Adrenal gland (tissue), 12 donors: ENCODE measurements around the gene RAD17. TPM values are rescaled to one million over a fixed set of nuclear protein-coding genes. Genes with fewer than 3 reads are reported as not detected.
"Not testable (repeated sequence)": the region's sequence is repeated elsewhere in the genome, so short reads cannot be mapped to it uniquely, and the experiment has no call there.

Source experiments
- DNase-seq, 7 donors: peaks; one replicate each; pipeline ENCODE4 v3.0.0-alpha.2; 2019 to 2020
- H3K27ac ChIP-seq, 5 donors: fragments of 200-600 bp; sonication (generic) in 4 of 5; 1 replicate in 3 of 5; 2 replicates in 2 of 5; pipeline versions ENCODE4 v1.5.1 to v1.8.0; 2016 to 2020; ENCODE audit warnings: mild to moderate bottlenecking in 1 of 5
- H3K27me3 ChIP-seq: fragments of 200-600 bp; 2 replicates; pipeline ENCODE4 v1.8.0; 2021
- H3K36me3 ChIP-seq, 2 donors: fragments of 200-600 bp; replicated peaks in 1 of 2; 1 replicate in 1 of 2; 2 replicates in 1 of 2; pipeline versions ENCODE4 v1.5.1 to v1.8.0; 2018 to 2022
- H3K4me1 ChIP-seq, 2 donors: fragments of 200-600 bp; replicated peaks in 1 of 2; 1 replicate in 1 of 2; 2 replicates in 1 of 2; pipeline versions ENCODE4 v1.5.1 to v1.8.0; 2018 to 2021
- H3K4me3 ChIP-seq, 4 donors: fragments of 200-600 bp; sonication (generic) in 3 of 4; one replicate each; pipeline ENCODE4 v1.5.1; 2016 to 2018
- H3K9me3 ChIP-seq, 3 donors: fragments of 200-600 bp; sonication (generic) in 1 of 3; replicated peaks in 1 of 3; 1 replicate in 2 of 3; 2 replicates in 1 of 3; pipeline versions ENCODE4 v1.5.1 to v1.8.0; 2016 to 2021
- POLR2A ChIP-seq, 2 donors: fragments of 450-650 bp; IDR thresholded peaks; one replicate each; pipeline ENCODE4 v1.6.1; 2017; ENCODE audit warnings: antibody characterized with exemption in 2 of 2, mild to moderate bottlenecking in 2 of 2, moderate library complexity in 1 of 2
- WGBS, 4 donors: extraction: QIAGEN DNeasy Blood & Tissue Kit in 2 of 4; methylation state at CpG; one replicate each; pipeline versions ENCODE4 v1.1.5 to v1.1.7; 2013 to 2017; 5-methylcytosine and 5-hydroxymethylcytosine counted together
- intact Hi-C, 2 donors: fragments of 100-400 bp; cut with DNase I; formaldehyde crosslinking; loops; one replicate each; pipeline versions ENCODE4 v1.14.1 to v1.15.0; 2022 to 2023
- polyA plus RNA-seq, 3 donors: library from polyadenylated mRNA; stranded (reverse); fragments of 200-250 nt in 2 of 3; fragments of 350-450 nt in 1 of 3; fragmentation: Illumina TruSeq in 1 of 3; extraction: RNeasy Lipid Tissue Mini Kit (QIAGEN cat#74804) in 1 of 3; gene quantifications; one replicate each; pipeline ENCODE4 v1.2.3, GENCODE V29; 2013 to 2014
- total RNA-seq, 9 donors: library from RNA; depleted of rRNA in 4 of 9; stranded (reverse); fragments of >200 nt in 4 of 9; fragments of 120-200 nt in 1 of 9; fragmentation: NEBNext Ultra II Directional in 1 of 9; extraction: Animal tissue kit (Norgen Biotek cat#: 25700) in 1 of 9; gene quantifications; one replicate each; pipeline versions ENCODE4 v1.1.0 to v1.2.4, GENCODE V29; 2013 to 2023
- TF ChIP-seq, protein P1 (sequence below), 6 experiments: fragments of 450-650 bp in 4 of 6; fragments of 200-600 bp in 2 of 6; sonication (generic) in 1 of 6; IDR thresholded peaks; 1 replicate in 5 of 6; 2 replicates in 1 of 6; pipeline versions ENCODE4 v1.5.1 to v1.8.0; 2016 to 2021; ENCODE audit warnings: antibody characterized with exemption in 6 of 6, mild to moderate bottlenecking in 2 of 6, moderate library complexity in 1 of 6
- donor health status: healthy with polysubstance abuse.
- donor health status: Bipolar disorder and iron deficiency.
- donor health status: DM: yes; HTN: yes; CAD: no.
- donor health status: DM: no; HTN: no; CAD: no.
- donor health status: DM: no; HTN: no; CAD: no.
- donor health status: DM: yes; HTN: yes; CAD: no.

RAD17 gene
- total and polyA plus RNA-seq, 12 donors: 10.4 to 33.6 (median 20.6) TPM

DNA sequence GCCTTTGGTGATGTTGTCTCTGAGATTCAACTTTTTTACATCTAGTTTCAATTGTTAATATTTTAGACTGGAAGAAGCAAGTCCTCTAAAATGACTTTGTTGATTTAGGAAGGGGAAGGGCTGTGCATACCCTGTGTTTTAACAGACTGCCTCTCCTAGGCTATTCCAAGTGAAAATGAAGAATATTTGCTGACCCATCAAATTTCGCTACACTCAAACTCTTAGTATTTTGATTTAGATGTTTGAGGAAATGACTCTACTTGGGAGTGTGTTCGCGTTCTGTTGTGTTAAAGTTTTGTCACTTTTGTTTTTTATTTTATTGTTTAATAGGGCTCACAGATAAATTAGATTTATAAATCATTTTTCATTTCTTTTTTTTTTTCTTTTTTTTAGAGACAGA lies 48.9 kb downstream of the RAD17 start:
- H3K9me3 ChIP-seq: no peaks in the 10 kb centered on the region
- 81 to 92% (median 87%) methylated on average over 3 of the region's 3 CpGs for WGBS, 4 donors
- TF ChIP-seq, protein P1, sequence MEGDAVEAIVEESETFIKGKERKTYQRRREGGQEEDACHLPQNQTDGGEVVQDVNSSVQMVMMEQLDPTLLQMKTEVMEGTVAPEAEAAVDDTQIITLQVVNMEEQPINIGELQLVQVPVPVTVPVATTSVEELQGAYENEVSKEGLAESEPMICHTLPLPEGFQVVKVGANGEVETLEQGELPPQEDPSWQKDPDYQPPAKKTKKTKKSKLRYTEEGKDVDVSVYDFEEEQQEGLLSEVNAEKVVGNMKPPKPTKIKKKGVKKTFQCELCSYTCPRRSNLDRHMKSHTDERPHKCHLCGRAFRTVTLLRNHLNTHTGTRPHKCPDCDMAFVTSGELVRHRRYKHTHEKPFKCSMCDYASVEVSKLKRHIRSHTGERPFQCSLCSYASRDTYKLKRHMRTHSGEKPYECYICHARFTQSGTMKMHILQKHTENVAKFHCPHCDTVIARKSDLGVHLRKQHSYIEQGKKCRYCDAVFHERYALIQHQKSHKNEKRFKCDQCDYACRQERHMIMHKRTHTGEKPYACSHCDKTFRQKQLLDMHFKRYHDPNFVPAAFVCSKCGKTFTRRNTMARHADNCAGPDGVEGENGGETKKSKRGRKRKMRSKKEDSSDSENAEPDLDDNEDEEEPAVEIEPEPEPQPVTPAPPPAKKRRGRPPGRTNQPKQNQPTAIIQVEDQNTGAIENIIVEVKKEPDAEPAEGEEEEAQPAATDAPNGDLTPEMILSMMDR (IDR thresholded peaks at IDR 0.05): no peak
- TF ChIP-seq POLR2A (IDR thresholded peaks at IDR 0.05): no peak

DNA sequence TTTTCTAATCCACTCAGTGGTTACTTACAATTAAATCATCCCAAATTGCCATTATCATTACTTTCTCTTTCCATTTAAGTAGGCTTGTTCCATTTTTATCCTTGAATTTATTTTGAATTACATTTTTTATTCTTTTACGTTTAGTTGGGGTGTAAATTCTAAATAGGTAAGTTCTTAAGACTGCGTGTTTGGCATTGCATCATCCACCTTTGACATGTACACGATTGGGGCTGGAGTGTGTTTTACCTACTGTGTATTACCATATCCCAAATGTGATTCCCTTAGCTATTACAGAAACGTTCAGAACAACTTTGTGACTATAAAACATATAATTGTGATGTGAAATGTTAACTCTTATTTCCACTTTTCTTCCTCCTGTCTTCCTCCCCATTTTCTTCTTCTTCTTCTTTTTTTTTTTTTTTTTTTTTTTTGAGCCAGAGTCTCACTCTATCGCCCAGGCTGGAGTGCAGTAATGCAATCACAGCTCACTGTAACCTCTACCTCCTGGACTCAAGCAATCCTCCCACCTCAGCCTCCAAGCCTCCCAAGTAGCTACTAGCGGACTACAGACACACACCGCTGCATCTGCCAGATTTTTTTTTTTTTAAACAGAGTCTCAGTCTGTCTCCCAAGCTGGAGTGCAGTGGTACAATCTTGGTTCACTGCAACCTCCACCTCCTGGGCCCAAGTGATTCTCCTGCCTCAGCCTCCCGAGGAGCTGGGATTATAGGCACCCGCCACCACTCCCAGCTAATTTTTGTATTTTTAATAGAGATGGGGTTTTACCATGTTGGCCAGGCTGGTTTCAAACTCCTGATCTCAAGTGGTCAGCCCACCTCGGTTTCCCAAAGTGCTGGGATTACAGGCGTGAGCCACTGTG lies 62.0 kb downstream of the RAD17 start:
- intact Hi-C loops: no loop called here
- Histone ChIP-seq H3K4me3 (no peak overlapping the region), H3K27ac (no peak overlapping the region), H3K9me3 (no peaks in the 10 kb centered on the region), H3K36me3 (no peaks in the 10 kb centered on the region), H3K4me1 (no peaks in the 10 kb centered on the region), H3K27me3 (no peaks in the 10 kb centered on the region)
- WGBS, 4 donors: 78 to 84% (median 81%) methylated on average over 11 of the region's 11 CpGs
- TF ChIP-seq, protein P1 (IDR thresholded peaks at IDR 0.05): no peak
- TF ChIP-seq POLR2A (IDR thresholded peaks at IDR 0.05): no peak
- no peak for DNase-seq

More for the DNA sequence above, 48.9 kb downstream of the RAD17 start:
- no peaks in the 10 kb centered on the region for H3K36me3 ChIP-seq
- intact Hi-C loops: no loop called here
- H3K27ac ChIP-seq: no peak overlapping the region
- no peak overlapping the region for H3K4me3 ChIP-seq
- no peak for DNase-seq
- no peaks in the 10 kb centered on the region for H3K4me1 ChIP-seq
- no peaks in the 10 kb centered on the region for H3K27me3 ChIP-seq

DNA sequence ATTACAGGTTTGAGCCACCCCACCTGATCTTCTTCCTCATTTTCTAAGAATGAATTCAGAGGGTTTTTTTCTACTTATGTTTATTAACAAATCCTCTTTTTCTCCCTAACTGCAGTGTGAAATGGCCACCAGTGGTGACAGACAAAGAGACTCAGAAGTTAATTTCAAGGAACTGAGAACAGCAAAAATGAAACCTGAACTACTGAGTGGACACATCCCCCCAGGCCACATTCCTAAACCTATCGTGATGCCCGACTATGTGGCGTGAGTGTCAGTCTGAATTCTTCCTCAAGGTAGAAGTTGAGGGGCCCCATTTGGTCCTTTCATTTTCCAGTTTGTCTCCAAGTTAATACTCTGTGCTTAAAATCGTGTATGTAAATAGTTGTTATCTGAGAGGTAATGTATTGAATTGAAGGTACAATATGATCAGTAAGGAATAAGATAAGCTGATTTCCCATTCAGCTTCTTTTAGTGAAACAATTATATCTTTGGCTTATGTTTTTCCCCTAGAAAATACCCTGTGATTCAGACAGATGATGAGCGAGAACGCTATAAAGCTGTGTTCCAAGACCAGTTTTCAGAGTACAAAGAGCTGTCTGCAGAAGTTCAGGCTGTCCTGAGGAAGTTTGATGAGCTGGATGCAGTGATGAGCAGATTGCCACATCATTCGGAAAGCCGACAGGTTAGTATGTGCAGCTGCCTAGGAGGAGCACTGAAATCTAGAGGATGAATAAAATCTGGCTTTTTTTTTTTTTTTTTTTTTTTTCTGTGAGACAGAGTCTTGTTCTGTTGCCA lies 63.0 kb downstream of the RAD17 start:
- Histone ChIP-seq H3K4me1 (no peaks in the 10 kb centered on the region), H3K27ac (no peak overlapping the region), H3K36me3 (no peaks in the 10 kb centered on the region), H3K9me3 (no peaks in the 10 kb centered on the region), H3K4me3 (no peak overlapping the region), H3K27me3 (no peaks in the 10 kb centered on the region)
- WGBS, 4 donors: 72 to 85% (median 79%) methylated on average over 8 of the region's 8 CpGs
- TF ChIP-seq POLR2A (IDR thresholded peaks at IDR 0.05): no peak
- TF ChIP-seq, protein P1 (IDR thresholded peaks at IDR 0.05): no peak
- DNase-seq: no peak
- intact Hi-C loops: no loop called here

DNA sequence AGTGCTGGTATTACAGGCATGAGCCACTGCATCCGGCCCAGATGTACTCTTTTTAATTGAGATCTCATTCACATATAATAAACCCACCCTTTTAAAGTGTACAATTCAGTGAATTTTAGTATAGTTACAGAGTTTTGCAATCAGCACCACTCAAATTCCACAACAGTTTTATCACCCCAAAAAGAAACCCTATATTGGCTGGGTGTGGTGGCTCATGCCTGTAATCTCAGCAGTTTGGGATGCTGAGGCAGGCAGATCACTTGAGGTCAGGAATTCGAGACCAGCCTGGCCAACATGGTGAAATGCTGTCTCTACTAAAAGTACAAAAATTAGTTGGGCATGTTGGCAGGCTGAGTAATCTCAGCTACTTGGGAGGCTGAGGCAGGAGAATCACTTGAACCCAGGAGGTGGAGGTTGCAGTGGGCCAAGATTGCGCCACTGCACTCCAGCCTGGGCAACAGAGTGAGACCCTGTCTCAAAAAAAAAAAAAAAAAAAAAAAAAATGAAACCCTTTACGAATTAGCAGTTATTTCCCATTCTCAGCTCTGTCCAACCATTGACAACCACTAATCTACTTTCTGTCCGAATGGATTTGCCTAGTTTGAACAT lies 65.8 kb downstream of the RAD17 start:
- H3K36me3 ChIP-seq, intact Hi-C loops, H3K4me3 ChIP-seq, H3K9me3 ChIP-seq, H3K27ac ChIP-seq, H3K27me3 ChIP-seq, DNase-seq, H3K4me1 ChIP-seq: not testable (repeated sequence)
- WGBS, 4 donors: 89 to 96% (median 92%) methylated on average over 5 of the region's 5 CpGs
